HepG2 (cell line): ENCODE measurements around the gene APH1B. TPM values are rescaled to one million over a fixed set of nuclear protein-coding genes. Genes with fewer than 3 reads are reported as not detected.

Source experiments
- ATF7-NPFF ChIP-seq: sonication (generic); formaldehyde crosslinking; IDR thresholded peaks from 2 replicates; pipeline ENCODE4 v1.8.1; 2023; ENCODE audit warnings: mild to moderate bottlenecking, low read depth, missing genetic modification reagents, moderate library complexity
- DRAP1 ChIP-seq: IDR thresholded peaks from 2 replicates; pipeline ENCODE4 v1.6.1; 2016; ENCODE audit warnings: missing genetic modification reagents, missing compliant biosample characterization
- NFE2L1 ChIP-seq: sonication (generic); formaldehyde crosslinking; IDR thresholded peaks from 2 replicates; pipeline ENCODE4 v1.4.0; 2020; ENCODE audit warnings: missing genetic modification reagents, mild to moderate bottlenecking, borderline replicate concordance
- PPARG ChIP-seq: conservative IDR thresholded peaks from 2 replicates; pipeline ENCODE4 v1.6.1; 2016; ENCODE audit warnings: missing biosample characterization, missing genetic modification reagents
- SKIL ChIP-seq: sonication (generic); formaldehyde crosslinking; IDR thresholded peaks from 2 replicates; pipeline ENCODE4 v1.8.0; 2022; ENCODE audit warnings: missing genetic modification reagents, mild to moderate bottlenecking, moderate library complexity, borderline replicate concordance
- SMAD9 ChIP-seq: sonication (generic); formaldehyde crosslinking; IDR thresholded peaks from 2 replicates; pipeline ENCODE4 v1.5.1; 2020; ENCODE audit warnings: mild to moderate bottlenecking, missing genetic modification reagents
- SNAPC4 ChIP-seq: sonication (generic); formaldehyde crosslinking; IDR thresholded peaks from 2 replicates; pipeline ENCODE4 v1.4.0; 2020; ENCODE audit warnings: mild to moderate bottlenecking, missing genetic modification reagents
- SNAPC5 ChIP-seq: sonication (generic); formaldehyde crosslinking; IDR thresholded peaks from 2 replicates; pipeline ENCODE4 v1.8.1; 2023; ENCODE audit warnings: mild to moderate bottlenecking, missing genetic modification reagents, borderline replicate concordance
- THAP9 ChIP-seq: sonication (generic); formaldehyde crosslinking; IDR thresholded peaks from 2 replicates; pipeline ENCODE4; 2020; ENCODE audit warnings: missing genetic modification reagents, mild to moderate bottlenecking, borderline replicate concordance
- TSC22D2 ChIP-seq: sonication (generic); formaldehyde crosslinking; IDR thresholded peaks from 2 replicates; pipeline ENCODE4 v1.5.1; 2020; ENCODE audit warnings: missing genetic modification reagents, mild to moderate bottlenecking, borderline replicate concordance
- UBTF ChIP-seq: sonication (generic); formaldehyde crosslinking; IDR thresholded peaks from 2 replicates; pipeline ENCODE4 v1.4.0; 2020; ENCODE audit warnings: mild to moderate bottlenecking, missing genetic modification reagents
- ZFY ChIP-seq: sonication (generic); formaldehyde crosslinking; IDR thresholded peaks from 2 replicates; pipeline ENCODE4 v1.4.0; 2020; ENCODE audit warnings: missing genetic modification reagents
- ZNF777 ChIP-seq: sonication (generic); formaldehyde crosslinking; IDR thresholded peaks from 2 replicates; pipeline ENCODE4 v1.4.0; 2020; ENCODE audit warnings: missing genetic modification reagents
- polyA plus RNA-seq, 8 experiments: library from polyadenylated mRNA; depleted of rRNA in 3 of 8; stranded (reverse) in 7 of 8; unstranded in 1 of 8; fragments of >200 nt; fragmentation: Illumina TruSeq in 4 of 8; extraction: Trizol in 4 of 8; gene quantifications; 2 replicates each; pipeline versions ENCODE4 v1.2.1 to v1.2.3, GENCODE V29; 2011 to 2016; ENCODE audit warnings: low read depth in 4 of 8, missing spikeins in 1 of 8, mixed read lengths in 1 of 8; ENCODE audit not compliant: insufficient read depth in 1 of 8
- total RNA-seq, 5 experiments: library from RNA; depleted of rRNA; stranded (reverse); fragments of >200 nt; fragmentation: Illumina TruSeq; extraction: Trizol; gene quantifications; 2 replicates each; pipeline ENCODE4 v1.2.3, GENCODE V29; 2016; ENCODE audit warnings: low read depth in 1 of 5

APH1B gene
- total and polyA plus RNA-seq, 2 of the 13 experiments (the other 11 are each of a cell fraction or from before 2014, with no cell fraction given): 0.45 to 1.00 TPM

GRCh38 chr15:63277038-63277892 is at the start of gene APH1B (continued):
- TF ChIP-seq THAP9 (CRISPR knock-in tag): no peak
- TF ChIP-seq DRAP1 (CRISPR knock-in tag): no peak
- TF ChIP-seq ZFY (CRISPR knock-in tag): peak; percentile 48
- TF ChIP-seq NFE2L1: no peak
- TF ChIP-seq SNAPC5 (CRISPR knock-in tag): no peak
- no peak for TF ChIP-seq SMAD9 (CRISPR knock-in tag)
- TF ChIP-seq SKIL (CRISPR knock-in tag): no peak
- no peak for TF ChIP-seq SNAPC4 (CRISPR knock-in tag)
- 0 out of 2 replicates have a peak, but pooled peaks have one; percentile 25 for TF ChIP-seq ATF7-NPFF (CRISPR knock-in tag)
- peak; percentile 78 for TF ChIP-seq UBTF (CRISPR knock-in tag)
- TF ChIP-seq PPARG: no peak
- TF ChIP-seq ZNF777 (CRISPR knock-in tag): no peak; the same call in 1 of the 2 replicates
- no peak for TF ChIP-seq TSC22D2 (CRISPR knock-in tag)
